T-helper 2 cell treated with Interferon-gamma antibody and Interleukin-4, amounts not matched to agents 100 ng/mL and 5 ng/mL, for 36 hours (primary cell): ENCODE results near the gene HTT. TPM values are rescaled to one million over a fixed set of nuclear protein-coding genes. Genes with fewer than 3 reads are reported as not detected.
"Not testable (repeated sequence)": the region's sequence is repeated elsewhere in the genome, so short reads cannot be mapped to it uniquely, and the experiment has no call there.

Experiments used
- intact Hi-C: fragments of 100-400 bp; cut with micrococcal nuclease; formaldehyde crosslinking; loops from one replicate; pipeline ENCODE4 v1.15.1; 2023
- total RNA-seq: library from RNA; stranded (reverse); gene quantifications from 2 replicates; pipeline ENCODE4 v1.2.3, GENCODE V29; 2022

Gene HTT
- total RNA-seq, 1 donor from 2014 or later: 65.4 TPM

DNA sequence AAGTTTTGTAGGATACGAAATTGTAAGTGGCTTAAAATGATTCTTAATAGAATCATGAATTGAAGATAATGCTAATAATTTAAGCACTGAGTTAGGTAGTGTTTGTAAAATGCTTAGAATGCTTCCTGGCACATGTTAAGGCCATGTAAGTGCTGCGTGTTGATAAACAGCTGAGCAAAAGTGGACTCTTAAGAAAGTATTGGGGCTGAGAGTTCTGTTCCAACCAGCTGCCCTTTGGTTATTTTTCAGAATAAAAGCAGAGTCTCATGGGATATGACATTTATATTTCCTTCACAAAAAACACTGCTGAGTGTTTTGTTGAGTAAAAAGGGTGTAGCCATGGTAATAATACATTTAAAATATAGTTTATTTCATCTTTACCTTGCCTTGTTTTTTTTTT, 42.5 kb downstream of the HTT start:
- intact Hi-C loops: no loop called here

DNA sequence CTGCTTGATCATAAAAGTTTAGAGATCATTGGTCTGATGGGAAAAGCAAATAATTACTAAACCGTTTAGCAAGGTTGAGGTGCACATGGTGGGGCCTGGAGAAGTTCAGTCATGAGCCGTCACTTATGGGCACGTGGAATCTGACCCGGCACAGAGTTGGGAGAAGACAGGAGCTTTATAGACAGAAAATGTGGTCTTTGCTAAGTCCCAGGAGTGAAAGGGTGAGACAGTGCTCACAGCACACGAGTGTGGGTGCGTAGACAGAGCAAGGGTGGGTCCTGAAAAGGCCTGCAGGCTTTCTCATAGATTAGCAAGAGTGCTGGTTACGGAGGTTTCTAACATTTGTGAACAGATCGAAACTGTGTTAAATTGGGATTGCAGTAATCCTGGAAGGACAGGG, 43.8 kb downstream of the HTT start:
- intact Hi-C loops: no loop called here

DNA sequence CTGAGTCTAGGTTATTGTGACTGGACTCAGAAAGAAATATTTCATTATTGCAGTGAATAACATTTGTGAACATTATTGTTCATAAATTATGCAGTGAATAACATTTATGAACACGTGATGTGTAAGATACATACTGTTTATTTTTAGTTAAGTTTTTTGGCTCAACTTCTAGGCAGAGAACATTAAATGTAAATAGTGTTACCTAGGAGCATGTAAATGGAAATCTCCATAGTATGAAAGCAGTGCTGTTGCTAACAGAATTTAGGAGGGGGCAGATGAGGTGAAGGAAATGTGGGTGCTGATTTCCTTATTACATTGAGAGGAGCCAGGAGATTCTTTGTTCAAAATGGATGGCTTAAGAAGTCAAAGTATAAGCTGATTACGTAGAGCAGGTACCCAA, 45.0 kb downstream of the HTT start:
- intact Hi-C loops: no loop called here

DNA sequence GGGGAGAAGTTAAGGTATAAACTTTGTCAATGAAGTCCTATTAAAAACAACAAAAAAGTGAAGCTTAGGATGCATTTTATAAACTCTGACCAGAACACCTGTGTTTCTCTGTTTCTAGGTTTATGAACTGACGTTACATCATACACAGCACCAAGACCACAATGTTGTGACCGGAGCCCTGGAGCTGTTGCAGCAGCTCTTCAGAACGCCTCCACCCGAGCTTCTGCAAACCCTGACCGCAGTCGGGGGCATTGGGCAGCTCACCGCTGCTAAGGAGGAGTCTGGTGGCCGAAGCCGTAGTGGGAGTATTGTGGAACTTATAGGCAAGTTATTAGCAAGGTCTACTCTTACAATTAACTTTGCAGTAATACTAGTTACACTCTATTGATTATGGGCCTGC, 46.6 kb downstream of the HTT start:
- intact Hi-C loops: no loop called here

DNA sequence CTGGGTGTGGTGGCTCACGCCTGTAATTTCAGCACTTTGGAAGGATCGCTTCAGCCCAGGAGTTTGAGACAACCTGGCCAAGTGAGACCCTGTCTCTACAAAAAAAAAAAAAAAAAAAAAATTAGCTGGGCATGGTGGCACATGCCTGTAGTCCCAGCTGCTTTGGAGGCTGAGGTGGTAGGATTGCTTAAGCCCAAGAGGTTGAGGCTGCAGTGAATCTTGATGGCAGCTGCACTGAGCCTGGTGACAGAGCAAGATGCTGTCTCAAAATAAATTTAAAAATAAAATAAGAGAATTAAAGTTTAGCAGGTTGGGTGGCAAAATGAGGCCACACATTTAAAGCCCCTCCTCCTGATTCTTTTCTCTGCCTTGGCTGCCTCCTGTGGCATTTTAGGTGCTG, 47.1 kb downstream of the HTT start:
- intact Hi-C loops: no loop called here

DNA sequence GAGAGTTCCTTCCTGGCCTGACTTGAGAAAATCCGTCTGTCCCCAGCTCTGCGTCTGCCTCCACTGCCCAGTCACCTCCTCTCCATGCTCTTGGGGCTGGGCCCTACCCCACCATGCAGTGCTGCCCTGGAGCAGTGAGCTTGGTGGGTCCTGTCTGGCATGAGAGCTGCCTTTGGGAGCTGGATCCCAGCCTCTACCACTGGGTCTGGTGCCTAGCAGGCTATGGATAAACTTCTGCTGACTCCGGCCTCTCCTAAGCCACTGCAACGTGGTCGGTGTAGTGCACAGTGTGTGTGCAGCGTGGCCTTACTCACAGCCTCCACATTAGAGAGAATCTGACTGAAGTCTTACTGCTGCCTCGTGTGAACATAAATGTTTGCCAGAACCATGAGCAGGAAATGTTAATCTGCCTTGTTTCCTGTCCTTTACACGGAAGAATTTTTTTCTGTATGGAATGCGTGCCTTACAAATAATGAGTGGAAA, 47.6 kb downstream of the HTT start:
- intact Hi-C loops: no loop called here

DNA sequence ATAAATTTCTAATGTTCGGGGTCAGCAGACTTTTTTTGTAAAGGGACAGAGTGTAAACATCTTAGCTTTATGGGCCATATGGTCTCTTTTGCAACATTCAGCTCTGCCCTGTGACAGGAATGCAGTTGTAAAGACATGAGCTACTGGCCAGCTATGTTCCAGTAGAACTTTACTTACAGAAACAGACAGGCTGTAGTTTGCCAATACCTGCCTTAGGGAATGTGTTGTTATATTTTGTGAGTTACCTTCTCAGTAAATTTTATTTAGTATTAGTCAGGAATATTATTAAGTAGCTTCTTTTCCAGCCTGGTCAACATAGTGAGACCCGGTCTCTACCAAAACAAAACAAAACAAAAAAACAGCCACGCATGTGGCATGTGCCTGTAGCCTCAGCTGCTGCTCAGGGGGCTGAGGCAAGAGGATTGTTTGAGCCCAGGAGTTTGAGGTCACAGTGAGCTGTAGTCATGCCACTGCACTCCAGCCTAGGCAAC, 48.7 kb downstream of the HTT start:
- intact Hi-C loops: no loop called here

DNA sequence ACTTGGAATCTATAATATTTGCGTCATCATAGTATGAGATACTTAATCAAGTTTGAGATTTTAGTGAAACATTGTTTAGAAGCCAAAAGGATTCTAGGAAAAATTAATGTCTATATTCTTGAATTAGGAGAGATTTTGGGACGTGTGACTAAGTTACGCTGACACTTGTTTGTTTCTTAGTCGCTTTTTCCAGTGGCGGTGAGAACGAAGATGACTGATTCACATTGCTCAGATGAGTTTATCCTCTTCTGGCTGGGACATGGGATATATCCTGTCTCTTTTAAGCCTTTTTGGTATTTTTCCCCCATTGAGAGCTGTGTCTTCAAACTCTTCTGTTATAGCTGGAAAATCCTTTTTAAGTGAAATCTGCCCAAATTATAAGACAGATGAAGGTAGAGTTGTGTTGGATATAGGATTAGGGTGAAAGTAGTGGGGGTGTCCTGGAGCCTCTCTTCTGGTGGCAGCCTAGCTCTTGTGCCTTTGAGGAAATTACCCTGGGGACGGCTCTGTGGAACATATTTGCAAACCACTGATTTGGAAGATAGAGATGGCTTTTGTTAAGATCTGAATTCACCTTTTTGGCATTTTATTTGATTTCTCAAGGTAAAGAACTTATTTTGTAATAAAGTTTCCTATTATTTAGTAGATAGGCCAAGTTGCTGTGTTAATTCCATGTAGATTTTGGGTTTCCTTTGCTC, 49.7 kb downstream of the HTT start:
- intact Hi-C loops: no loop called here

DNA sequence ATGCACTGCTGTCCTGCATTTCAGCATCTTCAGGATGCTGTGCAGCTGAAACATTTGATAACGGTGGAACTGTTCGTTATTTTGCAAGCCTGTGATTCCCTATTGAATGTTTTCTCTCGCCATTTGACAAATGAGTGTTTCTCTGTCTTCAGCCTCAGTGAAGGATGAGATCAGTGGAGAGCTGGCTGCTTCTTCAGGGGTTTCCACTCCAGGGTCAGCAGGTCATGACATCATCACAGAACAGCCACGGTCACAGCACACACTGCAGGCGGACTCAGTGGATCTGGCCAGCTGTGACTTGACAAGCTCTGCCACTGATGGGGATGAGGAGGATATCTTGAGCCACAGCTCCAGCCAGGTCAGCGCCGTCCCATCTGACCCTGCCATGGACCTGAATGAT, 52.6 kb downstream of the HTT start:
- intact Hi-C loops: no loop called here

DNA sequence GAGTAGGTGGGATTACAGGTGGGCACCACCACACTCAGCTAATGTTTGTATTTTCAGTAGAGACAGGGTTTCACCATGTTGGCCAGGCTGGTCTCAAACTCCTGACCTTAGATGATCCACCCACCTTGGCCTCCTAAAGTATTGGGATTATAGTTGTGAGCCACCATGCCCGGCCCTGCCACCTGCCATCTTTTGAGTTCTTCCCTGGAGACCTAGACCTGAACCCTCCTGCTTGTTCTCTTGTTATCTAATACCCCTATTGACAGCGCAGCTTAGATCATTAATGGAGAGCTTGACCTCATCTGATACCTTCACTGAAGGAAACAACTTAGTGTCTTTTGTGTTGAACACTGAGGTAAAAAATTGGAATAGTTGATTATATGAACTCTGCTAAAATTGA, 53.6 kb downstream of the HTT start:
- intact Hi-C loops: no loop called here

DNA sequence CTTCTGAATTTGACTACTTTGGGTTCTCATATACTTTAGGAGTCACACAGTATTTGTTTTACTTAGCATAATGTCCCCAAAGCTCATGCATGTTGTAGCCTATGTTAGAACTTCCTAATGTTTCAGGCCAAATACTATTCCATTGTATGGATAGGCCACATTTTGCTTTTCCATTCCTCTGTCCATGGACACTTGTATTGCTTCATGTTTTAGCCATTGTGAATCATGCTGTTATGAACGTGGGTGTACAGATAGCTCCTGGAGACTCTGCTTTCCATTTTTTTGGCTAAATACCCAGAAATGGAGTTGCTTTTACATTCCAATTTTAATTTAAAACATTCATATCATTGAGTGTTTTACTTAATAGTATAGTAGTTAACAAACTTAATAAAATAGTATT, 54.5 kb downstream of the HTT start:
- intact Hi-C loops: no loop called here

DNA sequence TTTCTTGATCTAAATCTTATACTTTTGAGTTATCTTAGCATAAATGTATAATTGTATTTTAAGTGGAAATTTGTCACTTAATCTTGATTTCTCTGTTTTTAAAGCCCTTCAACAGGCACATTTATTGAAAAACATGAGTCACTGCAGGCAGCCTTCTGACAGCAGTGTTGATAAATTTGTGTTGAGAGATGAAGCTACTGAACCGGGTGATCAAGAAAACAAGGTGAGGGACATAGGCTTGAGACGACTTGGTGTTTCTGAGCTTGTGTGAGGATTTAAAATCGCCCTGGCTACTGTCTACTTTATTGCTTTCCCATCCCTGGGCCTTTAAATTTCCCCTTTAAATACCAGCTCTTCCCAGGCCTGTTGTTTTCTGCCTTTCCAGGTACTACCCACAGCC, 55.7 kb downstream of the HTT start:
- intact Hi-C loops: no loop called here

DNA sequence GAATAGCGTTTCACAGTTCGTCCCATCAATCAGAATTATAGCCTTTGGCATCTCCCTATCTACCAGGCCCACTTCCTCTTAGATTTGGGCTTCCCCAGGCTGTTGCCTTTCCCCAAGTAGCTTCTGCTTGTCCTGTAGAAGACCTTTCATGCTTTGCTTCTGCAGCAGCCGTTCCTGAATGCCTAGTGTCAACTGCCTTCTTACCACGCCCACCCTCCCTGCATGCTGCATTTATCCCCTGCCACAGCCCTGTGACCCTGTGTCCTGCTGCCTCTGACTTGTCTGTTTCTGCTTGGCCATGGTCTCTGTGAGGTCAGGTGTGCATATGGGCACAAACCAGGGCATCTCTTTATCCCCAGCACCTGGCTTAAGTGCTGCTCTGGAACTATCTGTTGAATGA, 56.3 kb downstream of the HTT start:
- intact Hi-C loops: no loop called here

DNA sequence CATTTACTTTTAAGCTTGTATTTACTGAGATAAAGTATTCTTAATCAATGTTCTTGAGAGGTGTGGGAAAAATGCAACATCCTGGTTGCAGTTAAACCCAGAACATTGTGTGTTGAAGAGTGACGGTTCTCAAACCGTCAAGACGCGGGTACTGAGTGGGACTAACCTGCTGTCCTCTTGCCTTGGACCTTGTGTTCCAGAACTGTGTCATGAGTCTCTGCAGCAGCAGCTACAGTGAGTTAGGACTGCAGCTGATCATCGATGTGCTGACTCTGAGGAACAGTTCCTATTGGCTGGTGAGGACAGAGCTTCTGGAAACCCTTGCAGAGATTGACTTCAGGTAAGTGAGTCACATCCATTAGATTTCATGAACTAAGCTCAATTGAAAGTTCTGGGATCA, 59.7 kb downstream of the HTT start:
- intact Hi-C loops: no loop called here

DNA sequence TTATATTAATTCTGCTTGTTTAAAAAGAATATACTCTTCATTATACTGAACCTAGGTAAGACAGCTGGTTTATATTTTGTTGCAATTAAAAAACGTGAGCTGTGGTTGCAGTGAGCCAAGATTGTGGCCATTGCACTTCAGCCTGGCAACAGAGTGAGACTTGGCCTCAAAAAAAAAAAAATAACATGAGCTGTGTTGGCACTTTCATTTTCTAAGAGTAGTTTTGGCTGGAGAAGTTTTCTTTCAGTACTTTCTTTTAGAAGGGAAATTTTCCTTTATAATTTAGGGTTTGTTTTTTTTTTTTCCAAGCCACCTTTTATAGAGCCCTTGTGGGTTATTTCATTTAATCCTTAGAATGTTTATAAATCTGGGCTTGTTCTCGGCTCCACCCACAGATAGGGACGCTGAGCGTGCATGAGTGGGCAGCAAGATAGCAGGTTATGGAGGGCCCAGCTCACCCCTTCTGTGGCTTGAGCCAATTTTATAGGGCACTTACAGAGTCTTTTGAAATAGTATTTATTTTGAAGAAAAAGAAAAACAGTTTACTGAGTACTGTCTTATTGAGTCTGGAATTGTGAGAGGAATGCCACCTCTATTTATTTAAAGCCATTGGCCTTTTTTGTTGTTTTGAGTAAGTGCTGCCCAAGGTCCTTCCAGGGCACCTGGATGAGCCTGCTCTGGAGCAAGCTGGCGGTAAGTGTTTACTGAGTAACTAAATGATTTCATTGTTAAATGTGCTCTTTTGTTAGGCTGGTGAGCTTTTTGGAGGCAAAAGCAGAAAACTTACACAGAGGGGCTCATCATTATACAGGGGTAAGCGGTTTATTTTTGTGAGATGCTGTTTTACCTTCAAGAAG, 60.9 kb downstream of the HTT start:
- intact Hi-C loops: no loop called here

DNA sequence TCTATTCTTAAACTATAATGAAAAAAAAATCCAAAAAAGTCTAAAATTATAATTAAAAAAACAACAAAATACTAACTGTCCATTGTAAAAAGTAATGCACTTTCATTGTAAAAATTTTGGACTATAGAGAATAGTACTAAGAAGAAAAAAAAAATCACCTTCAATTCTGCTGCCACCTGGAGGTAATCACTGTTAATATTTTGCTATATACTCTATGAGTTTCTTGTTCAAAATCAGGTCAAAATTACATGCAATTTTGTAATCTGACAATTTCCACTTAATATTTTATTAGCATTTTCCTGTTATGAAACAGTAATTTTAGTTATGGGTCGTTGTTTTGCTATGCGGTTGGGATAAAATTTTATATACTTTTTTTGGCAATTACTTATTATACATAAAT, 62.0 kb downstream of the HTT start:
- intact Hi-C loops: no loop called here

DNA sequence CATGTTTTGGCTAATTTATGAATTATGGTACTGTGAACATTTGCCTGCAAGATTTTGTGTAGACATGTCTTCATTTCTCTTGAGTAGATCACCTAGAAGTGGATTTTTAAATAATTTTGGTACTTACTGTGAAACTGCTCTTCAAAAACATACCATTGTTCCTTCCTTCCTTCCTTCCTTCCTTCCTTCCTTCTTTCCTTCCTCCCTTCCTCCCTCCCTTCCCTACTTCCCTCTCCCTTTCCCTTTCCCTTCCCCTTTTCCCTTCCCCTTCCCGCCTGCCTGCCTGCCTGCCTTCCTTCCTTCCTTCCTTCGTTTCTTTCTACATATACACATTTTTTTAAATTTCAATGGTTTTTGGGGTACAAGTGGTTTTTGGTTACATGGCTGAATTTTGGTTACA, 63.4 kb downstream of the HTT start:
- intact Hi-C loops: no loop called here

DNA sequence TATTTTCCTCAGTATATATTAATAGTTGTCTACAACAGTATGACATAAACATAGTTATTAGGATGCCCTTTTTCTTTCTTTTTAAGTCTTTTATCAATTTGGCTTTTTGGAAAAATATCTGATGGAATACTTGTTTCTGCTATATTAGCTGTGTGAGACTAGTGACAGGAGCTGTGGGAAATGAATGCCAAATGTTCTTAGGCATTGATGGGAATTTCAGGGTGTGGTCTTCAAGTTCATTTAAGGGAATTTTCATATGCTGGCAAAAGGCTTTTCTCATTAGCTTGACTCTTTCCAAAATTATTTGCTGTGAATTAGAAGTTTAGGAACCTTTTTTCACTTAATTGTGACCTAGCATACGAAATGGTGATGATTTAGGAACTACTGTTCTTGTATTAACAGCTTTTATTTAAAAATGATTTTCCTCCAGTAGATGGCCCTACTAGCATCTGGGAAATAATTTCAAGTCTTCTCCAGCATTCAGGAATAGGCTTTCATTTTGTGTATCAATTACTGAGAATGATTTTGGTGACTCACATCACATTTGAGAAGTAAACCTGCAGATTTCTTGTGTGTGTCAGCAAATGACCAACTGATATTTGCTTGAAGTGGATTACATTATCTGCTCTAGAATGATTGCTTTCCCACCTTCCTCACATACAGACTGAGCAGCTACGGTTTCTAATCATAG, 70.9 kb downstream of the HTT start:
- intact Hi-C loops: no loop called here

DNA sequence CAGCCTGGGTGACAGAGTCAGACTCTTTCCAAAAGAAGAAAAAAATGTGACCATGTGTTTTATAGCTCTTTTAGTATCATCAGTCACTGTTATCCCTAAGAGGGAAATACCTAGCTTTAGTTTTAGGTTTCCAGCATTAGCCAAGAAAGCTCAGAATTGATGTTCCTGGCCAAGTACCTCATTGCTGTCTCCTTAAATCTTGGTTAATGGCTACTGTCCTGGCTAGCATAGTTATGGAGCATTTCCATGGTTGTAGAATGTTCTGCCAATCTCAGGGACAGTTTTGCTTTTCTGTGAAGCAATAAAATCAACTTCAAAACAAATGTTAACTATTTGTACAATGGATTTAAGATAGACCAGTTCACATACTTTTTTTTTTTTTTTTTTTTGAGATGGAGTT, 74.4 kb downstream of the HTT start:
- intact Hi-C loops: no loop called here

DNA sequence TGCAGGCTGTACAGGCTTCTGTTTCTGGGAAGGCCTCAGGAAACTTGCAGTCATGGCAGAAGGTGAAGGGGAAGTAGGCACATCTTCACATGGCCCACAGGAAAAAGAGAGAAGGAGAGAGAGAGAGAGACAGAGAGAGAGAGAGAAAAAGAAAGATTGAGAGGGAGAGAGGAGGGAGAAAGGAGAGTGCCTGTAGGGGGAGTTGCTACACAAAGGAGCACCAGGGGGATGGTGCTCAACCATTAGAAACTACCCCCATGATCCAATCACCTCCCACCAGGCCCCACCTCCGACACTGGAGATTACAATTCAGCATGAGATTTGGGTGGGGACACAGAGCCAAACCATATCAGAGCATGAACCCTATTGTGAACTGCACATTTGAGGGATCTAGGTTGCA, 76.8 kb downstream of the HTT start:
- intact Hi-C loops: not testable (repeated sequence)

DNA sequence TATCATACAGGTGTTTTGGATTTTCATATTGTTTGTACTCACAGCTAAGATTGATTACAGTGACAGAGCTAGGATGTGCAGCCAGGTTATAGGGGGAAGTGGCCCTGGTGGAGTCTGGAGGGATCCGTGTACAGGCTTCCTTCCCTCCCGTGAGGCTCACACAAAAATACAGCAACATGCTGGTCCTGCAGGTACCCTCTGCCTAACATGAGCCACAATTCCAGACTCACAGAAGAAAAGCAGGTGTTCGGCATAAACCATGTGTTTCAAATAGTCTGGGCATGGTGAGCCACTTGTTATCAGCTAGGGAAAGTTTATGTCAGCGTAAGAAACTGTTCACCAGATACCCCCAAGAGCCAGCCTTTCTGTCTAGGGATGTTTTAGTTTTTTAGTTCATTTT, 82.9 kb downstream of the HTT start:
- intact Hi-C loops: no loop called here

DNA sequence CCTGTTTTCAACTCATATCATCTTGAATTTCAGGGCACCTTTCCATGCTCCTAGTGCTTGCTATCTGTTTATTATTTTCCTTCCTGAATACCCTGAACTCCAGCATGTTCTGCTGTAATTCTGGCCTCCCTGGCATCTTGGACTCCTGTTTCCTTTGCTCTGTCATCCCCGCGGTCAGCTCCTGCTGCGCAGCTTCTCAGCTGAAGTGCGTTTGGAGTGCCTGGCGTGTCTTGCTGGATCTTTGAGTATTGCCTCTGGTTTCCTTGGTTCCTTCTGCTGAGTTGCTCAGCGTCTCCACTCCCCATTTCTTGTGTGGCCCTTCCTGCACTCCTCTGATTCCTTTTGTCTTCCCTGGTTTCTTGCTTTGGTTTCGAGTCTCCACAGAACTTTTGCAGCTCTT, 84.4 kb downstream of the HTT start:
- intact Hi-C loops: no loop called here
